ENCODE results near the gene ATG4B.

DNA sequence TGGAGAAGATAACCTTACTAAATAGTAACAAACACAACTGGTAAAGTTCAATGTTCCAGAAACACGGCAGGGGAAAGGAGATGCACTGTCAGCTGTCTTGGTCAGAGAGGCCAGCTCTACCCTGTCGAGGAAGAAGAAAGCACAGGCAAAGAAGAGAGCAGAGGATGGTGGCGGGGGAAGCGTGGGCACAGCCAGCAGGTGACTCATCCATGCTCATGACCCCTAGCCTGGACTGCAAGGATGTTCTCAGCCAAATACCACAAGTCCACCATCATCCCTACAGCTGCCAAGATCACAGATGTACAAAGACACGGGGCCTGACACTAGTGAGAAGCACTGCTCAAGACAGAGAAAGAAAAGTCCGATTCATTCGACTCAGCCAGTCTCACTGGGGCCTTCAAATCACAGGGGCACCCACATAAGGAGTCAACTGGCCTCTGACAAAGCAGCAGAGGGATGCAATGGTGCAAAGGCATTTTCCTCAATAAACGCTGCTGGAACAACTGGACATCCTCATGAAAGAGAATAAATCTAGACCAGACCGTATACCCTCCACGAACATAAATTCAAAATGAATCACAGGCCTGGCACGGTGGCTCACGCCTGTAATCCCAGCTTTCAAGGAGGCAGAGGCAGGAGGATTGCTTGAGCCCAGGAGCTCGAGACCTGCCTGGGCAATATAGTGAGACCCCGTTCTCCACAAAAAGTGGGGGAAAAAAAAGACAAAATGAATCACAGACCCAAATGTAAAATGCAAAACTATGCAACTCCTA, 43.5 kb downstream of the ATG4B start:
- TF ChIP-seq, protein P1, sequence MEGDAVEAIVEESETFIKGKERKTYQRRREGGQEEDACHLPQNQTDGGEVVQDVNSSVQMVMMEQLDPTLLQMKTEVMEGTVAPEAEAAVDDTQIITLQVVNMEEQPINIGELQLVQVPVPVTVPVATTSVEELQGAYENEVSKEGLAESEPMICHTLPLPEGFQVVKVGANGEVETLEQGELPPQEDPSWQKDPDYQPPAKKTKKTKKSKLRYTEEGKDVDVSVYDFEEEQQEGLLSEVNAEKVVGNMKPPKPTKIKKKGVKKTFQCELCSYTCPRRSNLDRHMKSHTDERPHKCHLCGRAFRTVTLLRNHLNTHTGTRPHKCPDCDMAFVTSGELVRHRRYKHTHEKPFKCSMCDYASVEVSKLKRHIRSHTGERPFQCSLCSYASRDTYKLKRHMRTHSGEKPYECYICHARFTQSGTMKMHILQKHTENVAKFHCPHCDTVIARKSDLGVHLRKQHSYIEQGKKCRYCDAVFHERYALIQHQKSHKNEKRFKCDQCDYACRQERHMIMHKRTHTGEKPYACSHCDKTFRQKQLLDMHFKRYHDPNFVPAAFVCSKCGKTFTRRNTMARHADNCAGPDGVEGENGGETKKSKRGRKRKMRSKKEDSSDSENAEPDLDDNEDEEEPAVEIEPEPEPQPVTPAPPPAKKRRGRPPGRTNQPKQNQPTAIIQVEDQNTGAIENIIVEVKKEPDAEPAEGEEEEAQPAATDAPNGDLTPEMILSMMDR (IDR thresholded peaks at IDR 0.05 in 8 of 11, conservative IDR thresholded peaks at IDR 0.05 in 3 of 11): no peak
- no peak for TF ChIP-seq POLR2A (IDR thresholded peaks at IDR 0.05)
